Stimulated activated CD4-positive, alpha-beta T cell treated with anti-CD3 and anti-CD28 coated beads, Interleukin-4, amount 100 ng/mL, for 4 hours (primary cell): ENCODE measurements around the gene VAMP2.
A peak's percentile ranks its signal among the peaks of the same experiment; 100 is the strongest.

Source experiments
- DNase-seq, 2 experiments: peaks; one replicate each; pipeline ENCODE4 v3.0.0-alpha.2; 2020

Gene VAMP2

DNA sequence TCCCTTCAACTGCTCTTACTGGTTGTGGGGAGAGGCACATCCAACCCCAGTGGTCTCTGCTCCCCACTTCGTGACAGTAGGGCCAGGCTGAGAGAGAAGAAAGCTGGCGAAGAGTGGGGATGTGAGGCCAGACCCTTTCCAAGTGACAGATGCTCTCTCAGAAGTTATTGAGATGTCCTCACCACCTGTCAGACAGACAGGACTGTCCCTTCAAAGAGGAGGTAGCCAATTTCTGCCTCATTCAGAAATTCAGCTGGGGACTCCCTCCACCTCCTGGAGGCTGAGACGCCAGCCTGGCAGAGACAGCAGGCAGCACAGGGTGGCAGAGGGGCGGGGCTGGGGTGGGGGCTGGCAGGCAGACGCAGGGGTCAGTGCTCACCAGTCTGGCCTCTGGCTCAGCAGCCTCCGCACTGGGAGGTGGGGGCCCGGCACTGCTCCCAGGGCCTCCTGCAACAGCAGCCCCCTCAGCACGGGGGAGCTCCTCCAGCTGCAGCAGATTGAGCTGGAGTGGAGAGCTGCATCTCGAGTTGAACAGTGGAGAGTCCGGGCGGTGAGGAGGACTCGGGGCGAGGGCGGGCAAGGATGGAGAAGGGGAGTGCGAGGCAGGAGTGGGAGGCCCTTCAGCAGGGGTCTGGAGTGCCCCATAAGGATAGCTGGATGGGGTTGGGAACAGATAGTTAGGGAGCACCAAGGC lies 19.7 kb downstream of the VAMP2 start:
- no peak for DNase-seq

GRCh38 chr17:8142158-8142886 lies 20.4 kb downstream of the VAMP2 start:
- no peak for DNase-seq

DNA sequence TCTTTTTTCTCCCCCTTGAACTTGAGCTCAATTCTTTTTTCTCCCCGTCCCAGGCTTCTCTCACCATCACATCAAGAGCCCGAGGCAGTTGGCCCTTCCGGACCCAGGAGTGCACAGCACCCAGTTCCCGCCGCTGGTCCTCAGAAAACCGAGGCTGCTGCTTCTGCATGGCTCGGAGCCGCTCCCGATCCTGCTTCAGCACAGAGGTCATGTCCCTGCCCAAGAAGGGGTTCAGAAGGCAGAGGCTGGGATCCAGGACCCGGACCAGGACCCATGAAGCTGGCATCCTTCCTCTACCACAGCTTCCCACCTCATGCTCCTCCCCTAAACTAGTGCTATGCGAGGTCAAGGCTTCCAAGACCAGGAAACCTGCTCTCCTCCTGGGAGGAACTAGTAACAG lies 21.0 kb downstream of the VAMP2 start:
- no peak for DNase-seq

- DNase-seq: no peak
Measured at GRCh38 chr17:8141045-8141444, 21.7 kb downstream of the VAMP2 start.

DNA sequence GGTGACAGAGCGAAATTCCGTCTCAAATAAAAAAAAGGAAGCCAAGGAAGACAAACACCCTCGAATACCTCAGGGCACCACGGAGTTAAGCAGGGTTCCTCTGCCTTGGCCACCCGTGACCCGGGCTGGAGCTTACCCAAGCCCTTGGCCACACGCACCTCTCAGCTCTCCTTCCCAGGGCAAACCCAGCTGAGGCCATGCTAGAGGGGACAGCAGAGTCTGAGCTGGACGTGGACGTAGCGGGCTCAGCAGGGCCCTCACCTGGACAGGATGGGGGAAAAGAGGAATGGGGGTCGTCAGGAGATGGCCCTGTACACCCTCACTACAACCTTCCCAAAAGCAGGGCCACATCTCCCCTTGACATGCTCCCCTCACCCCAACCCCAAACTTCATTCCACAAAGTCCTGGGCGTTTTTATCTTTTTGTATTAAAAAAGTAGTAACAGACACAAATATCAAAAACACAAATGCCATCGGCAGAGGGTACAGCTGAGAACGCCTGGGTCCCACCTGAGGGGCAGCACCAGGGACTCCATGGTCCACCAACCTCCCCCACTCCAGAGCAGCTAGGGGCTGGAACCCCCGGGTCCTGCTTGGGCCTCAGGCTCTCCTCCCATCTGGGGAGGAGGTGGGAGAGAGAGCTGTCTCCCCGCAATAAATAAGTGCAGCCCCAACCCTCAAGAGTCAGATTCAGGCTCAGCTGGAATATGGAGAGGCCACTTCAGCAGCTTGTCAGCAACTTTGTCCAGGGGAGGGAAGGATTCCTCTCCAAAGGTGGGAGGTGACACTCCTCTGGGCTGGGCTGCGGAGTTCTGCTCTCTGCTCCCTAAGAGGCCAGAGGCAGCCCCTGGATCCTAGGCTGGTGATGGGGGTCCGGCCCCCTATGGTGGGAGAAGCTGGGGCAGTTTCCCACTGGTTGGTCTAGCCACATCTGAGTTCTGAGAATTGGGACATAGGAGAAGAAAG lies 22.4 kb downstream of the VAMP2 start:
- no peak for DNase-seq

GRCh38 chr17:8138672-8139371 lies 23.9 kb downstream of the VAMP2 start:
- peak; percentile 93 to 96 for DNase-seq

DNA sequence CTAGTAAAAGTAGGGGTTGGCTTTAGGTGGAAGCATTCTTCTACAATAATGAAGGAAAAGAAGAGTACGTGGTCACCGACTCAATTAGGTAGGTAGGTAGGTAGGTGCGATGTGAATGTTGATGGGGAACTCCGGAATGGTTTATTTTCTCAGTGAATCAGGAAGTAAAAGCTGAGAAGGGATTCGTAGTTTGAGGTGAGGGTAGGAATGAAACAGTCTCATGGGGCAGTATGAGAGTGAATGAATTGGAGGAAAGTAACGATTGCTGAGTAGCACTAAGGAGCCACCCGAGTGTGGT lies 24.4 kb downstream of the VAMP2 start:
- no peak for DNase-seq

GRCh38 chr17:8137645-8138373 lies 24.9 kb downstream of the VAMP2 start:
- DNase-seq: no peak

DNA sequence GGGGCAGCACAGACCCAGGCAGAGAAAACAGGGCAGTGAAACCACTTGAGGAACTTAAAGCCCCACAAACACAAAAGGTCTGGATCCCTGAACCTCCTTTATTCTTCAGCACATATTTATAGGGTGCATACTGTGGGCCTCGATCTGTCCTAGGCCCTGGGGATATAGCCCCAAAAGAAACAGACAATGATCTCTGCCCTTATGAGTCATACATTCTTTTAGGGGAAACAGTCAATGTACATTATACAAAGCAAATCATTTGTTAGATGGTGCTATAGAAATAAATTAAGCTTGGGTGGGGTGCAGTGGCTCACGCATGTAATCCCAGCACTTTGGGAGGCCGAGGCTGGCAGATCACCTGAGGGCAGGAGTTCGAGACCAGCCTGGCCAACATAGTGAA lies 28.8 kb downstream of the VAMP2 start:
- no peak for DNase-seq

DNA sequence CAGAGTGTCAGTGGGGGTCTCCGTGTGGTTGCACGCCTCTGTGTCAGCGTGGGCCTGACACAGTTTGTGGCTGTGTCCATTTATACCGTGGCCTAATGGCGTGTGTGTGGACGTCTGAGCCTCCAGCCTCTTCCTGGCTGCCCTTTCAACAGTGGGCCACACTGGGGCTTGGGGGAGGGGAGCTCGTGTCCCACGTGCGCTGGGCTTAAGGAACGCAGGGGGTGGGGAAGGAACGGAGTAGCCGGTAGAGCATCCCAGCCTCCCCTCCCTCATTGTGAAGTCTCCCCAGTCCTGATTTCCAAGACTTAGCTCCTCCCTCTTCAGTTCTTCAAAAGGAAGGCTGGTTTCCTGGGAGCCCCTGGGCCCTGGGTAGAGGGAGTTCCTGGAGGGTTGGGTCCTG lies 29.3 kb downstream of the VAMP2 start:
- DNase-seq: no peak

GRCh38 chr17:8131844-8132441 lies 30.8 kb downstream of the VAMP2 start:
- DNase-seq: no peak

DNA sequence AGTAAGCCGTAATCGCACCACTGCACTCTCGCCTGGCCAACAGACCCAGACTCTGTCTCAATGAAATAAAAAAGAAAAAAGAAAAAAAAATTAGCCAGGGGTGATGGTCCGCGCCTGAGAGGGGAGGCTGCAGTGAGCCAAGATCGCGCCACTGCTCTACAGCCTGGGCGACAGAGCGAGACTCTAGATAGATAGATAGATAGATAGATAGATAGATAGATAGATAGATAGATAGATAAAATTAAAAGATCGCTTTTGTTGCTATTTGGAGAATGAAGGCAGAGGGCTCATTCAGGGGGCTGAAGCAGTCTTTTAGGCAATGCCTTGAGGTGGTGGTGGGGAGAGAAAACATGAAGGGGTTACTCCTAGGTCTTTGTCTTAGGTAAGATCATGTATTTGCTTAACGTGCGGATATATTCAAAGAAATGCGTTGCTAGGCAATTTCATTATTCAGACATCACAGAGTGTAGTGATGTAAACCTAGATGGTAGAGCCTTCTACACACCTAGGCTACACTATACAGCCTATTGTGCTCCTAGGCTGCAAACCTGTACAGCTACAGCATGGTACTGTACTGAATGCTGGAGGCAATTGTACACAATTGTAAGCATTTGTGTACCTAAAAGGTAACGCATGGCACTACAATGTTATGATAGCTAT lies 34.5 kb downstream of the VAMP2 start:
- DNase-seq: no peak

GRCh38 chr17:8126491-8127066 lies 36.2 kb downstream of the VAMP2 start:
- peak in 1 of 2 experiments; percentile 63 for DNase-seq

DNA sequence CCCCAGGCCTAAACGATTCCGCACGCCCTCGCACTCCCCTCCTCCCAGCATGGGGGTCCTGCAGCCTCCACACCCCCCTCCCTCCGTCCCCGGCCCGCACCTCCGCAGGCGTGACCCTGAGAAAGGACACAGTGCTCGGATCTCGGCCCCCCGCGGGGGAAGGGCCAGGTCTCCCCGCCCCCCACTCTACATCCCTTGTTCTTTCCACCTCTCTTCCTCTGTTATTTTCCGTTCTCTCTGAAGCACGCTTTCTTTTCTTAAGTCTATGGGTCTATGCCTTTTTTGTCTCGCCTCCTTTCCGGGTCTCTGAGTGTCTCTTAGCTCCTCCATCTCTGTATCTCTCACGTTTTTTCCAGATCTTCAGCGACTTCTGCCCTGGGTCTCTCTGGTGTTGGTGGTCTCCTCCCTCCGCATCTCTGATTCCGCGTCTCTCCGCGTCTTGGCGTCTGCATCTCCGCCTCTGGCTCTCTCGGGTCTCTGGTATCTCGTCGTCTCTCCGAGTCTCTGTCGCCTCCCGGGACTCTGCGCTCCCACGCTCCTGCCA lies 36.7 kb downstream of the VAMP2 start:
- DNase-seq: peak in 1 of 2 experiments; percentile 18

DNA sequence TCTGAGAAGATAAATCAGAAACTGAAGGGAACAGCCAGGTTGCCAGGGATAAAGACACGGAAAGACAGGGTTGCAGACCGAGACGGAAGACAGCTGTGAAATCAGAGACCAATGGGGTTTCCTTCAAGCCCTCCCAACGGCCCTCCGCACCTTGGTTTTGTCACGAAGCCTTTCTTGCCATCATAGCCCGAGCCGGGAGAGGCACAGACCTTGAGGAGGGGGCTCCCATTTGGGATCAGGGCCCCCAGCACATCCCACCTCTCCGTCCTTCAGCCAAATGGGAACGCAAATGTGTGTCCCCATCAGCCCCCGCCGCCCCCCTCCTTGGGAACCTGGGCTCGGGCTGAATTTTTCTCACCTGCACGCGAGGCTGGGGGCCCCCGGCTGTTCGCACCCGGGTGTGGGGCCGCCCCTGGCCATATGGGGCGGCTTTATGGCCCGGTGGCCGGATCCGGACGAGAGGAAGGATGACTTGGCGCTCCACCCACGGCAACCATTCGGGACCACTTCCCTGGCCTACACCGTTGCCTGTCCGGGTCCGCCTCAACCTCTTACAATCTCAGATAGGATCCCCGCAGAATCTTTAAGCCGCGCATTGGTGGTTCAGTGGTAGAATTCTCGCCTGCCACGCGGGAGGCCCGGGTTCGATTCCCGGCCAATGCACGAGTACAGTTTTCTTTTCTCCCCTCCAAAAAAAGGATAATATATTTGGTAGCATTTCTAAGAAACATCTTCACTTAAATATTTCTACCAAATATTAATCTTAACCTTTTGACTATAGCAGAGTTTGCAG lies 37.4 kb downstream of the VAMP2 start:
- DNase-seq: peak; percentile 83 to 90

DNA sequence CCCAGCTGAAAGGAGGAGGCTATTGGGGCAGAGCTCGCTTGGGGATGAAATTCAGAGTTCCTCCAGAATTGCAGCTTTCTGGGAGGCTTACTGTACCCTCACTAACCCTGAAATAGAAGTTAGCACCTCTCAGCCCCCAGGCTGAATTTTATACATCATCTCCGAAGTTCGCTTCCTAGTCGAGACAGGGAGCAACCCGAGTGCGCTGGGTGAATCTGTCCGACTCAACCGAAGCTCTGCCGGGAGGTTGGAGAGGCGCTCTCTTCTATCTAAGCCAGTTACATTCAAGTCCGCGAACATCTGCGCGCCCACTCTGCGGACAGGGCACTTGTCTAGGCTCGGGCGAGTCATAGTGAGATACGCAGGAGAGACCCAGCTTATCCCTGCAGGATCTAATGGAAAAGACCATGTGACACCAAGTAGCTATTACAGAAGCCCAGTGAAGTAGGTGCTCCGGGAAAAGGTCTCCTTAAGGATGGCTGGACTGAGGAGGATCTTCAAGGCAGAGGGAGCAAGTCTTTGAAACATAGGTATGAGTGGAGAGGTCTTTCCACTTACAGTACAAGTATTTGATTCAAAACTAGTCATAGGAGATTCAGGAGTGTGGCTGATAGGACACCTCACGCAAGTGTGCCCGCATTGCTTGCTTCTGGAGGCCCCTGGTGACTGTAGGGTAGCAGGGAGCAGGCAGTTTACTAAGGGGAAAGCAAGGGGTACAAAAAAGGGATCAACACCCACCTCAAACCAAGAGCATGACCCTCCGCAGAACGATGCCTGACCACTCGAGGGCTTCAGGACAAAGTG lies 38.2 kb downstream of the VAMP2 start:
- DNase-seq: no peak

DNA sequence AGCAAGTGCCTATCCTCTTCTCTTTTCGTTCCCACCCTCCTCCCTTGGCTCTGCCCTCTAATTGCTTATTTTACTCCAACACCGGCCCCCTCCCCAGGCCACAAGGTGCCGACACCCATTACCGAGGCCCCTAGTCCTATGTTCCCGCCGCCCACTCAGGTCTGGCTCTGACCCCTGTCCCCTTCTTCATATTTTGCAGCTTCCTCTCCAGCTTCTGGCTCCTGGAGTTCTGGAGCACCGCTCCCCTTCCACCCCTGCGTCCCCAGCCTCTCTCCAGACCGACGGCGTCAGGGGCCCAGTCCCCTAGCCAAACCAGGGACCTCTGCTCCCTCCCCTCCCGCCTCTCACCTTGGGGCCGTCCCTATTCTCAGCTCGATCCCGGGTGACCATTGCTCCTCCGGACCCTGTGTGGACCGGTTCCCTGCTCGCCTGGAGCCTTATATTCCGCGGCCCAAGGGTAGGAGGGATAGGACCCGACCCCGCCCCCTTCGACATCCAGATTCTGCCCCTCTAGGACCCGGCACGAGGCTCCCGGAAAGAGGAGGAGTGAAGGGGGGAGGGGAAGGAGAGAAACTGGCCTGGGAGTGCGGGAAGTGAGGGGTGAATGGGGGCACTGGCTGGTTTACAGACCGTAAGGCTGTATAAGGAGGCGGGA lies 38.9 kb downstream of the VAMP2 start, which contains the start of gene HES7:
Gene HES7, minus strand, starts transcription at position 412 of the 655 bp plus-strand sequence. Its CDS starts 22 bp downstream, at position 390.
- no peak for DNase-seq
